Measurements from ENCODE around the gene MRPL48. TPM values are rescaled to one million over a fixed set of nuclear protein-coding genes. Genes with fewer than 3 reads are reported as not detected.

Gene MRPL48
- total RNA-seq, 1 experiment from 2014 or later: 38.7 TPM

GRCh38 chr11:73889536-73889935, 101.9 kb downstream of the MRPL48 start (continued):
- TF ChIP-seq SP1 (CRISPR knock-in tag; conservative IDR thresholded peaks at IDR 0.05) (no peak), SMAD4 (CRISPR knock-in tag; IDR thresholded peaks at IDR 0.05) (no peak), ZNF219 (CRISPR knock-in tag; IDR thresholded peaks at IDR 0.05; ENCODE audit: borderline replicate concordance) (no peak), ZNF281 (CRISPR knock-in tag; IDR thresholded peaks at IDR 0.05) (no peak), STAT6 (CRISPR knock-in tag; conservative IDR thresholded peaks at IDR 0.05; ENCODE audit: low read depth) (no peak)

GRCh38 chr11:73893041-73893440, 105.4 kb downstream of the MRPL48 start:
- ATAC-seq: no peak
- no peak for TF ChIP-seq GTF2I (CRISPR knock-in tag; conservative IDR thresholded peaks at IDR 0.05)
- no peak for TF ChIP-seq GABPB1 (CRISPR knock-in tag; IDR thresholded peaks at IDR 0.05)
- TF ChIP-seq ATF1 (CRISPR knock-in tag; IDR thresholded peaks at IDR 0.05): no peak
- TF ChIP-seq CREM (CRISPR knock-in tag; IDR thresholded peaks at IDR 0.05): no peak
- no peak for TF ChIP-seq NFYB (CRISPR knock-in tag; conservative IDR thresholded peaks at IDR 0.05; ENCODE audit: low read depth)
- no peak for TF ChIP-seq FOXK1 (CRISPR knock-in tag; IDR thresholded peaks at IDR 0.05)
- Mint-ChIP-seq H3K9me3 (peaks cover 9% of the 10 kb centered on the region), H3K27ac (no peak overlapping the region), H3K4me3 (no peak overlapping the region), H3K36me3 (peaks cover 17% of the 10 kb centered on the region), H3K27me3 (ENCODE audit: low read depth) (no peaks in the 10 kb centered on the region), H3K4me1 (no peaks in the 10 kb centered on the region)
- POLR2A ChIA-PET: no interaction called here
- DNase-seq (ENCODE audit: low spot score): no peak
- CTCF ChIA-PET: interaction anchor here (0.7 kb wide), 1 partner anchor 1401 kb away, joined by 5 read pairs; no protein-coding TSS in a partner anchor

GRCh38 chr11:73894725-73895335, 107.2 kb downstream of the MRPL48 start:
- no peak overlapping the region for H3K27ac Mint-ChIP-seq
- CTCF ChIA-PET: no interaction called here
- TF ChIP-seq USF1 (CRISPR knock-in tag; IDR thresholded peaks at IDR 0.05) (no peak), ZNF423 (CRISPR knock-in tag; IDR thresholded peaks at IDR 0.05) (no peak), STAT6 (CRISPR knock-in tag; conservative IDR thresholded peaks at IDR 0.05; ENCODE audit: low read depth) (no peak), GABPB1 (CRISPR knock-in tag; IDR thresholded peaks at IDR 0.05) (no peak), ZBTB43 (CRISPR knock-in tag; IDR thresholded peaks at IDR 0.05) (no peak), CREM (CRISPR knock-in tag; IDR thresholded peaks at IDR 0.05) (no peak), SMAD4 (CRISPR knock-in tag; IDR thresholded peaks at IDR 0.05) (no peak), IRF1 (CRISPR knock-in tag; IDR thresholded peaks at IDR 0.05) (no peak), FOXP4 (CRISPR knock-in tag; IDR thresholded peaks at IDR 0.05) (no peak), ATF6 (CRISPR knock-in tag; IDR thresholded peaks at IDR 0.05) (no peak)

More at GRCh38 chr11:73894725-73895335, 107.2 kb downstream of the MRPL48 start:
- DNase-seq (ENCODE audit: low spot score): no peak
- Mint-ChIP-seq H3K9me3 (peaks cover 15% of the 10 kb centered on the region), H3K4me1 (no peaks in the 10 kb centered on the region), H3K36me3 (peaks cover 29% of the 10 kb centered on the region), H3K27me3 (ENCODE audit: low read depth) (no peaks in the 10 kb centered on the region), H3K4me3 (no peak overlapping the region)
- no peak for ATAC-seq
- POLR2A ChIA-PET: no interaction called here
